ENCODE results near the gene ZSCAN5B. TPM values are rescaled to one million over a fixed set of nuclear protein-coding genes. Genes with fewer than 3 reads are reported as not detected.

Gene ZSCAN5B
- total and polyA plus RNA-seq, 9 of the 15 experiments (the other 6 are each of a cell fraction or from before 2014, with no cell fraction given), result 0.03 to 0.07 TPM; not detected in 7

DNA sequence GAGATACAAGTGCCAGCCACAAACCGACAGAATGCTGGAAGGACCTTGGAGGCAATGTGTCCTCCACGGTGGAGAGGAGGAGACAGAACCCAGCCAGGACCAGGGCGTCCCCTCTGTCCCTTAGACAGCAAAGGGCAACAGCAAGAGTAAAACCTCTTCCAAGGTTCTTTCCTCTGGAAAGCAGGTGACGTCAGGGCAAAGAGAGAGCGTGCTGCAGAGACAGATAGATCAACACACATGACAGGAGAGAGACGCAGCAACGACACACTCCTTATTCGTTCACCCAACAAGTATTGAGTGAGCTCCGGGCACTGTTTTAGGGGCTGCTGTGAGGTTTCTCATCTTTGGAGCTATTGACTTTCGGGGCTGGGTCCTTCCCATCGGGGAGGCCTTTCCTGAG, 23.0 kb downstream of the ZSCAN5B start (continued):
- TF ChIP-seq ATF3 (IDR thresholded peaks at IDR 0.05) (peak; percentile 35; the same call in 1 of the 2 replicates), ATF3 (CRISPR knock-in tag; conservative IDR thresholded peaks at IDR 0.05) (no peak), JUN (IDR thresholded peaks at IDR 0.05; ENCODE audit: borderline replicate concordance, low read depth, low read length) (0 out of 2 replicates have a peak, but pooled peaks have one; percentile 15), JUN (CRISPR knock-in tag; IDR thresholded peaks at IDR 0.05; ENCODE audit: borderline replicate concordance) (no peak)
- TF ChIP-seq, protein P1, sequence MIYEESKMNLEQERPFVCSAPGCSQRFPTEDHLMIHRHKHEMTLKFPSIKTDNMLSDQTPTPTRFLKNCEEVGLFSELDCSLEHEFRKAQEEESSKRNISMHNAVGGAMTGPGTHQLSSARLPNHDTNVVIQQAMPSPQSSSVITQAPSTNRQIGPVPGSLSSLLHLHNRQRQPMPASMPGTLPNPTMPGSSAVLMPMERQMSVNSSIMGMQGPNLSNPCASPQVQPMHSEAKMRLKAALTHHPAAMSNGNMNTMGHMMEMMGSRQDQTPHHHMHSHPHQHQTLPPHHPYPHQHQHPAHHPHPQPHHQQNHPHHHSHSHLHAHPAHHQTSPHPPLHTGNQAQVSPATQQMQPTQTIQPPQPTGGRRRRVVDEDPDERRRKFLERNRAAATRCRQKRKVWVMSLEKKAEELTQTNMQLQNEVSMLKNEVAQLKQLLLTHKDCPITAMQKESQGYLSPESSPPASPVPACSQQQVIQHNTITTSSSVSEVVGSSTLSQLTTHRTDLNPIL (CRISPR knock-in tag; IDR thresholded peaks at IDR 0.05), result no peak
- TF ChIP-seq, protein P2, sequence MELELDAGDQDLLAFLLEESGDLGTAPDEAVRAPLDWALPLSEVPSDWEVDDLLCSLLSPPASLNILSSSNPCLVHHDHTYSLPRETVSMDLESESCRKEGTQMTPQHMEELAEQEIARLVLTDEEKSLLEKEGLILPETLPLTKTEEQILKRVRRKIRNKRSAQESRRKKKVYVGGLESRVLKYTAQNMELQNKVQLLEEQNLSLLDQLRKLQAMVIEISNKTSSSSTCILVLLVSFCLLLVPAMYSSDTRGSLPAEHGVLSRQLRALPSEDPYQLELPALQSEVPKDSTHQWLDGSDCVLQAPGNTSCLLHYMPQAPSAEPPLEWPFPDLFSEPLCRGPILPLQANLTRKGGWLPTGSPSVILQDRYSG (tag; conservative IDR thresholded peaks at IDR 0.05; ENCODE audit: low read depth), result no peak

- intact Hi-C loops (cut with micrococcal nuclease) (loop anchor here (5.0 kb wide), 1 partner anchor 158 kb away; no protein-coding TSS in a partner anchor), in situ Hi-C loops (cut with MboI) (no loop called here)
- H3K27me3 ChIP-seq (ENCODE audit: control insufficient read depth in 2 of 2, insufficient read depth in 2 of 2, low read length in 2 of 2), result peaks cover 0 to 31% of the 10 kb centered on the region in 2 experiments; a peak in 4 of 5 replicates
- H2AFZ ChIP-seq (ENCODE audit: low read depth, low read length), result no peak overlapping the region
- H3K9me3 ChIP-seq (replicated peaks; ENCODE audit: control insufficient read depth, insufficient read depth, low read depth, low read length), result no peaks in the 10 kb centered on the region
- H3K4me2 ChIP-seq (ENCODE audit: insufficient read depth, low read length), result peak overlapping the region; percentile 26; the same call in 1 of the 2 replicates
- H3K36me3 ChIP-seq (ENCODE audit: control insufficient read depth, insufficient read depth, low read length), result no peaks in the 10 kb centered on the region
- no peak for DNase-seq (ENCODE audit: extremely low read depth in 1 of 4, low spot score in 3 of 4)
- no peak for ATAC-seq
- H3K4me1 ChIP-seq (replicated peaks in 1 of 2; ENCODE audit: control insufficient read depth in 2 of 2, insufficient read depth in 2 of 2, low read length in 2 of 2), result peaks cover 5 to 23% of the 10 kb centered on the region in 2 experiments; a peak in 3 of 5 replicates
- FAIRE-seq, result no peak
- no peak overlapping the region for H3K4me3 ChIP-seq
- 9% methylated on average over 8 of the region's 9 CpGs for WGBS (ENCODE audit: insufficient coverage, low coverage, missing lambda C conversion rate)
- no peaks in the 10 kb centered on the region for H3K9me1 ChIP-seq (ENCODE audit: control insufficient read depth, insufficient read depth, low read length)
- no peaks in the 10 kb centered on the region for H4K20me1 ChIP-seq (replicated peaks; ENCODE audit: control insufficient read depth, insufficient read depth, low read length)
- H3K79me2 ChIP-seq (ENCODE audit: control insufficient read depth, insufficient read depth, low read length), result no peaks in the 10 kb centered on the region
- no peak overlapping the region for H3K27ac ChIP-seq (ENCODE audit: extremely low read depth, low read depth, low read length)
- ChIA-PET POLR2A (no interaction called here), CTCF (ENCODE audit: low intra/inter-chr PET ratio) (no interaction called here)
- H3K9ac ChIP-seq (ENCODE audit: insufficient read depth in 1 of 2, low read depth in 2 of 2, low read length in 2 of 2), result no peak overlapping the region
- no TSS peak for BruUV-seq (replicated peaks)
- TF ChIP-seq EGR1 (conservative IDR thresholded peaks at IDR 0.05), result peak; percentile 58; the same call in 1 of the 2 replicates
- no peak for TF ChIP-seq ZNF586 (CRISPR knock-in tag; conservative IDR thresholded peaks at IDR 0.05)
- TF ChIP-seq FOXK2 (conservative IDR thresholded peaks at IDR 0.05 in 1 of 2, IDR thresholded peaks at IDR 0.05 in 1 of 2; ENCODE audit: low read depth in 2 of 2), result no peak
- TF ChIP-seq DMBX1 (CRISPR knock-in tag; IDR thresholded peaks at IDR 0.05; ENCODE audit: borderline replicate concordance), result no peak
- TF ChIP-seq, protein P3, sequence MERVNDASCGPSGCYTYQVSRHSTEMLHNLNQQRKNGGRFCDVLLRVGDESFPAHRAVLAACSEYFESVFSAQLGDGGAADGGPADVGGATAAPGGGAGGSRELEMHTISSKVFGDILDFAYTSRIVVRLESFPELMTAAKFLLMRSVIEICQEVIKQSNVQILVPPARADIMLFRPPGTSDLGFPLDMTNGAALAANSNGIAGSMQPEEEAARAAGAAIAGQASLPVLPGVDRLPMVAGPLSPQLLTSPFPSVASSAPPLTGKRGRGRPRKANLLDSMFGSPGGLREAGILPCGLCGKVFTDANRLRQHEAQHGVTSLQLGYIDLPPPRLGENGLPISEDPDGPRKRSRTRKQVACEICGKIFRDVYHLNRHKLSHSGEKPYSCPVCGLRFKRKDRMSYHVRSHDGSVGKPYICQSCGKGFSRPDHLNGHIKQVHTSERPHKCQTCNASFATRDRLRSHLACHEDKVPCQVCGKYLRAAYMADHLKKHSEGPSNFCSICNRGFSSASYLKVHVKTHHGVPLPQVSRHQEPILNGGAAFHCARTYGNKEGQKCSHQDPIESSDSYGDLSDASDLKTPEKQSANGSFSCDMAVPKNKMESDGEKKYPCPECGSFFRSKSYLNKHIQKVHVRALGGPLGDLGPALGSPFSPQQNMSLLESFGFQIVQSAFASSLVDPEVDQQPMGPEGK (CRISPR knock-in tag; IDR thresholded peaks at IDR 0.05; ENCODE audit: borderline replicate concordance), result no peak
- no peak for TF ChIP-seq HDGF (IDR thresholded peaks at IDR 0.05)
- TF ChIP-seq ZNF263 (CRISPR knock-in tag; IDR thresholded peaks at IDR 0.05; ENCODE audit: borderline replicate concordance), result peak; percentile 90
- TF ChIP-seq, protein P4, sequence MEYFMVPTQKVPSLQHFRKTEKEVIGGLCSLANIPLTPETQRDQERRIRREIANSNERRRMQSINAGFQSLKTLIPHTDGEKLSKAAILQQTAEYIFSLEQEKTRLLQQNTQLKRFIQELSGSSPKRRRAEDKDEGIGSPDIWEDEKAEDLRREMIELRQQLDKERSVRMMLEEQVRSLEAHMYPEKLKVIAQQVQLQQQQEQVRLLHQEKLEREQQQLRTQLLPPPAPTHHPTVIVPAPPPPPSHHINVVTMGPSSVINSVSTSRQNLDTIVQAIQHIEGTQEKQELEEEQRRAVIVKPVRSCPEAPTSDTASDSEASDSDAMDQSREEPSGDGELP (CRISPR knock-in tag; IDR thresholded peaks at IDR 0.05; ENCODE audit: borderline replicate concordance), result no peak
Measured at GRCh38 chr19:56174086-56174485, 23.5 kb downstream of the ZSCAN5B start.
